Neural progenitor cell (in vitro differentiated cells): ENCODE measurements around the gene CREB3L4.

Experiments used
- CTCF ChIP-seq: fragments of 200-600 bp; sonication (generic); IDR thresholded peaks from 2 replicates; pipeline ENCODE4 v1.5.1; 2017; ENCODE audit warnings: antibody characterized with exemption, mild to moderate bottlenecking
- EZH2 ChIP-seq: fragments of 200-600 bp; sonication (generic); IDR thresholded peaks from 2 replicates; pipeline ENCODE4 v1.6.1; 2017; ENCODE audit warnings: antibody characterized with exemption, mild to moderate bottlenecking, moderate library complexity

- TF ChIP-seq CTCF (no peak), EZH2 (no peak)
These were observed 23.5 kb downstream of the CREB3L4 start for GRCh38 chr1:153991151-153991630.
